NCI-H187 treated with DMSO at 0.1 percent for 48 hours (cell line): ENCODE data around the gene ZNF697.
"Not testable (repeated sequence)": the region's sequence is repeated elsewhere in the genome, so short reads cannot be mapped to it uniquely, and the experiment has no call there.

Source experiments
- DNase-seq: peaks from one replicate; lab custom pipeline; 2025; lab: John Stamatoyannopoulos, UW

Gene ZNF697

DNA sequence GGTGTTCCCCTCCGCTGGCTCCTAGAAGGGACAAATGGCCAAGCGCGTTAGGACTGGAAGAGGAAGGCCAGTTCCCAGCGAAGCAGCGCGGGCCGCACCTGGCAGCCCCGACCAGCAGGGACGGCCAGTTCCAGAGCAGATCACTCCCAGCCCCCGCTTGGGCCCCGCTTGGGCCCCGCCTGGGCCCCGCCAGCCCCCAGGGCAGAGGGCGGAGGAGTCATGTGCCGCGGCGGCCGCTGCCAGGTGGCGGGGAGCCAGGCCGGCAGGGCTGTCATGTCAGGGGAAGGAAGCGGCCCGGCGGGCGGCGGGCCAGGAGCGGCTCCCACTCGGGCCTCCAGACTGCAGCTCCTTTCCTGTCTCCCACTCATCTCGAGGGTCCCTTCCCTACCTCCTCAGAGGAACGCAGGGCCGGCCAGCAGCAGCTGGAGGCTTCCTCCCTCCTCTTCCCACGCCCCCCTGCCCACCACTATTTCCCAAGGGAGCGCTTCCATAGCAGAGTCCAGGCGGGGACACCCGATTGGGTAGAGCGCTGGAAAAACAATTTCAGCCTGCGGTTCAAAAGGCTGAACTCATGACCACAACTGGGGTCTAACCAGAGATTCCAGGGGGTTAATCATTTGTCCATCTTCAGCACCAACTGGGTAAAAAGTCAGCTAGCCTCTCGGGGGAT, 16.5 kb downstream of the ZNF697 start:
- DNase-seq: no peak

DNA sequence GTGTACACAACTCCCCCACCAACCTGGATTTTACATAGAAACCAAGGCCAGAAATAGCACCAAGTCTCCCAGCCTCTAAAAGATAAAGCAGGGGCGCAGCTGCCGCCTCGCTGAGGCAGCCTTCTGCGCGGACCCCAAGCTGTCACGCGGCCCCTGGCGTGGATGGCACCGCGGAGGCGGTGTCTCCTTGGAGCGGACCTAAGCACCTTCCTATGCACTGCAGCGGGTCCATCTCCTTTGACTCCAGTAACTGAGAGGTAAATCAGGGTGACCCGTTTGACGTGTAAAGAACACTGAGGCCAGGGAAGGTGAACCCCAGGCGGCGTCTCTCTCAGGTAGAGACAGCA, 17.0 kb downstream of the ZNF697 start:
- DNase-seq: no peak

DNA sequence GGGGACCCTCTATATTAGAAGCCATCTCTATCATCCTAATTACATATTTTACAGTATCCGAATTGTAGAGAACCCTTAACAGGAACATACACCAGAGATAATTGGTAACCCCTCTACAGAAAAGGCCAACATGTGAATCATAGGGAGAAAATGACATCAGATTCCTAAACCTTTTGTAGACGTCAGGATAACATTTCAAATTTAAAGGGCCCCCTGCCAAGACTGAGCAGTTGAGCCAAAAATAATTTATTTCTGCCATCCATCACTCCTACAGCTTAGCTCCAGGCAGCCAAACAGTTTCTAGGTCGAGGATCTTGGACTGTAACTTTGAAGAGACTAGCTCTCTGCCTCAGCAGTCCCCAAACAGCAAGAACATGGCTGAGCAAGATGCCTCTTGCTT, 21.2 kb downstream of the ZNF697 start:
- no peak for DNase-seq

DNA sequence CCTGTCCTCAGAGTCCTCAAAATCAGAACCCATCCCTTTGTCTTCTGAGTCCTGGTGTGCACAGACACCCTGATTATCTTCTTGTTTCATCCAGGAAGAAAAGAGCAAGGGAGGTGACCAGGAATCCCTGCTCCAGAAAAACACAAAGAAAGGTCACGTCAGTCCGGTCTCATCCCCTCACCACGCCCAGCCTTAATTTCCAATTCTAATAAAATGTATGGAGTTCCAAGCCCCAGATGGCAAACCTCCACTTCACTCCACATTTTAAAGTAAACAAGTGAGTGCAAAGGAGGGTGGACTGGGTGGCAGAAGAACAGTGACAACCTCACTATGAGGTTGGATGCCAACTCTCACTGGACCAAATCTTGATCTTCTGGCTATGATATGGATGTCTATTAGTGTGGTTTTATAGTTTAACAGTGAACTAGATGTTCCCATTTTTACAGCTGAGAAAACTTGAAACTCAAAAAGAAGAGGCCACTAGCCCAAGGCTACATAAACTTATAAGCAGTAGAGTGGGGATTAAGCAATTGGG, 22.0 kb downstream of the ZNF697 start:
- DNase-seq: no peak

DNA sequence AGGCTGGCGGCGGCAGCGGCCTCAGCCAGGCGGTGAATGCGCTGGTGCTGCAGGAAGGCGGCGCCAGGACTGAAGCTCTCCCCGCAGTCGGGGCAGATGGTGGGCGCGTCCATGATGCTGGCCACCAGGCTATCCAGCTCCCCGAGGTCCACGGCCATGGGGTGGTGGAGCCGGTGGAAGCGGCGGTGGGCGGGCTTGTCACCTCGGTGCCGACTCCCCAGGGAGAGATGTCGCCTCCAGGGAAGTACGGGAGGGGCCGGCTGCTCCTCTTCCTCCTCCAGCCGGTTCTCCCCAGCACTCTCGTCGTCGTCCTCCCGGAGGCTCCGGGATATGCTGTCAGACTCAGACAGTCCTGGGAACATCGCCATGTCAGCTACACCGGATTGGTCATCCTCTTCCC, 24.4 kb downstream of the ZNF697 start:
- no peak for DNase-seq

DNA sequence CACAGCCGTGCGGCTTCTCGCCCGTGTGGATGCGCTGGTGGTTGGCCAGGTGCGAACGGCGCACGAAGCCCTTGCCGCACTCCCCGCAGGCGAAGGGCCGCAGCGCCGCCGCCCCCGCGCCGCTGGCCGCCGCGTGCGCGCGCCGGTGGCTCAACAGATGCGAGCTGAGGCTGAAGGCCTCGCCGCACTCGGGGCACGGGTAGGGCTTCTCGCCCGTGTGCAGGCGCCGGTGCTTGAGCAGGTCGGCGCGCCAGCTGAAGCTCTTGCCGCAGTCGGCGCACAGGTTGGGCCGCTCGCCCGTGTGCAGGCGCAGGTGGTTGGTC, 24.9 kb downstream of the ZNF697 start:
- no peak for DNase-seq

DNA sequence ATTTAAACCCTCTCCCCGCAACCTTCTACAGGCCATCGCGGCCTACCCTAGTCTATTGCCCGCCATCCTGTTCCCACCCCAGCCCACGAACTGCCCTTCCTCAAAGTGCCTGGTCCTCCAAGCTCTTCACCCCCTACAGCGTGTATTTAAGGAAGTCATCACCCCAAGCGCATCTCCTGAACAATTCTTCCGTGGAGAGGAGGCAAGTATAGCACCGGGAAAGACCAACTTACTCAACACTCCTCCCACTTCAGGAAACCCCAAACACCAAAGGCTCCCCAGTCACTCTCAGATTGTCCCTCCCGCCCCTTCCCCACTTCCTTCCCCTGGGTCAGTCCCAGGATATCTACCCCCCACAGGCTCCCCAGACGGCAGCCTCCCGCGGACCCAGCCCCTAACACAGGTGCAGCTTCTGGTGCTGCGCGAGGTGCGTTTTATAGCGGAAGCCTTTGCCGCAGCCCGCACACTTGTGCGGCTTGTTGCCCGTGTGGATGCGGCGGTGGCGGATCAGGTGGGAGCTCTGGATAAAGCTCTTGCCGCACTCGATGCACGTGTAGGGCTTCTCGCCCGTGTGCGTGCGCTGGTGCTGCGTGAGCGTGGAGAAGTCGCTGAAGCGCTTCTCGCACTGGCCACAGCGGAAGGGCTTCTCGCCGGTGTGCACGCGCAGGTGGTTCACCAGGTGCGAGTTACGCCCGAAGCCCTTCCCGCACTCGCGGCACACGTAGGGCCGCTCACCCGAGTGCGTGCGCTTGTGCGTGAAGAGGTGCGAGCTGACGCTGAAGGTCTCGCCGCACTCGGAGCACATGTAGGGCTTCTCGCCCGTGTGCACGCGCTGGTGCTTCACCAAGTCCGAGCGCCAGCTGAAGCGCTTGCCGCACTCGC, 25.5 kb downstream of the ZNF697 start:
- no peak for DNase-seq

DNA sequence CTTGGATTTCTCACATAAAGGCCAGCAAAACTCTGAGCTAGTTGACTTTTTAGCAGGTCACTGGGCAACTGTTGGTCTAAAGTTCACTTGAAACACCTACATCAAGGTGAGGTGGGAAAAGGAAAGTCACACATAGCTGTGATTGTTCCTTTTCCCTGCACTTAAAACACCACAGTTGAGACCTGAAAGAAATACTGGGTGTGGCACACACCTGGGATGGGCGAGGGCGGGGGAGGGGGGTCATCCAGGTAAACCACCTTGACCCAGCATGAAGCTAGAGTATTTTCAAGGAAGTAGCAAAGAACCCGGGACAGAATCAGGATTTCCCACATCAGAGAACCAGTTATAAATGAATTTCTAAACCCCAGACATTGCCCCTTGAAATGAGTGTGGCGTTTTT, 26.4 kb downstream of the ZNF697 start:
- no peak for DNase-seq

DNA sequence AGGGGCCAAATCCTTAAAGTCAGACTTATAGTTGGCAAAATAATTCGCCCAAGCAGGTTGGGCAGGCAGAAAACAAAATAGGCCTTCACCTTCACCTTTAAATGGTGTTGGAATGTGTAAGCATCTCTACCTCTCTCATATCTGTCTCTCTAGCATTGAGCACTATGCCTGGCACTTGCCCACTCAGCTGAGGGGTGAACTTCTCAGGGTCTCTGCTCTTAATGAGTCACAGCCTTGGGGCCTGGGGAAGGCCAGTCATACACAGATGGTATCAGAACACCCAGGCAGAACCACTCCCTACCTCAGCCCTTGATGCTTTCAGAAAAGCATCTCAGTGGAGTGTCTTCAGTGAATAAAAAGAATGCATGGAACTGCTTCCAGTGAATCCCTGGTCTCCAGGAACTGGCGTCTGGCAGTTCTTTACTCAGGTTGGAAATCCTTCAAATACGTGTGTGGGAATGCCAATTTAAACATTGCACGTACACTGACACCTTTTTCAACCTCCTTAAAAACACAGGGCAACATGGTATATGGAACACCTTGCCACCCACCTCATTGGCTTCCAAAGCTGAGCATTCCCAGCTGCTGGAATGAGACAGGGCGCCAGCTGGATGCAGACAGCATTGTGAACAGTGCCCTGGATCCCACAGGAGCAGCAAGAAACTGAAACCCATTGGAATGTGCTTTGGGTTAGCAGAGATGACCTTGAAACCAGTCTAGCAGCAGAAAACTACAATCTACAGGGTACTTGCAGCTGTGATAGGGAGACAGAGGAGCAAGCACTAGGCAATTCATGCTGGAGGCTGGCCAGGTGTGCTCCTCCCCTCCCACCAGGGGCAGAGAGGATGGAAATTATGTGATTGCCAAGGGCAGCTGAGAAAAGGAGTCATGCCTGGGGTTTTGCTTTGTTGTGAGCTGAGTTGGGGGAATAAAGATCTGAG, 30.0 kb downstream of the ZNF697 start:
- no peak for DNase-seq

DNA sequence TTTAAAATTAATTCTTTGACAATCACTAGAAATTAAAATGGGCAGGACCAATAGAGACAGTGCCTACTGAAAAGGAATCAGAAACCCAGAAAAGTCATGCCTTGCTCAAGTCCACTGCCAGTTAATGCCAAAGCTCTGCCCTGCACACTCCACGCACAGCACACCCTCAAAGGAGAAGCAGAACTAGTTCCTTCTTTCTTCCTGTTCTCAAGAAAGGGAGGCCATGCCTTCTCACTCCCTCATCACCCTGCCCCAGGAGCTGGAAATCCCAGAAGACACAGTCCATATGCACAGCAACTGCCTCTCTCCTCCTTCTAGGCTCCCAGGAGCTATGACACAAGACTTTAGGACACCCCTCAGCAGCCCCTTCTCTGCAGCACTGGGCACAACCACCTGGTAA, 31.3 kb downstream of the ZNF697 start:
- DNase-seq: not testable (repeated sequence)

DNA sequence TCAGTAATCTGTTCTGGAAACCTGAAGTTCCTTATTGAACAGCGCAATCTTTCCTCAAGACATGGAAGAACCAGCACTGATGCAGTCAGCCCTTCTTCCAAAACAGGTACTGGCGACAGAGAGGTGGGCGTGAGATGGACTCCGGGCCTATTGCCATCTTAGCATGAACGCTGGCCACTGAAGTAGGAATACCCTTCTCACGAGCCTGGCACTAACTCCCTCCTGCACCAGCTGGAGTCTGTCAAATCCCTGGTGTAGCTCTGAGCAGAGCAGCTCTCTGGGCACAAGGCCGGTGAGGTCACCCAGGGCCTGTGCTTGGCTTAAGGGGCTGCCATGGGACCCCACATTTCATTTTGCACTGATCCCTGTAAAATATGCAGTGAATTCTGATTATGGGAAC, 33.0 kb downstream of the ZNF697 start:
- DNase-seq: not testable (repeated sequence)

DNA sequence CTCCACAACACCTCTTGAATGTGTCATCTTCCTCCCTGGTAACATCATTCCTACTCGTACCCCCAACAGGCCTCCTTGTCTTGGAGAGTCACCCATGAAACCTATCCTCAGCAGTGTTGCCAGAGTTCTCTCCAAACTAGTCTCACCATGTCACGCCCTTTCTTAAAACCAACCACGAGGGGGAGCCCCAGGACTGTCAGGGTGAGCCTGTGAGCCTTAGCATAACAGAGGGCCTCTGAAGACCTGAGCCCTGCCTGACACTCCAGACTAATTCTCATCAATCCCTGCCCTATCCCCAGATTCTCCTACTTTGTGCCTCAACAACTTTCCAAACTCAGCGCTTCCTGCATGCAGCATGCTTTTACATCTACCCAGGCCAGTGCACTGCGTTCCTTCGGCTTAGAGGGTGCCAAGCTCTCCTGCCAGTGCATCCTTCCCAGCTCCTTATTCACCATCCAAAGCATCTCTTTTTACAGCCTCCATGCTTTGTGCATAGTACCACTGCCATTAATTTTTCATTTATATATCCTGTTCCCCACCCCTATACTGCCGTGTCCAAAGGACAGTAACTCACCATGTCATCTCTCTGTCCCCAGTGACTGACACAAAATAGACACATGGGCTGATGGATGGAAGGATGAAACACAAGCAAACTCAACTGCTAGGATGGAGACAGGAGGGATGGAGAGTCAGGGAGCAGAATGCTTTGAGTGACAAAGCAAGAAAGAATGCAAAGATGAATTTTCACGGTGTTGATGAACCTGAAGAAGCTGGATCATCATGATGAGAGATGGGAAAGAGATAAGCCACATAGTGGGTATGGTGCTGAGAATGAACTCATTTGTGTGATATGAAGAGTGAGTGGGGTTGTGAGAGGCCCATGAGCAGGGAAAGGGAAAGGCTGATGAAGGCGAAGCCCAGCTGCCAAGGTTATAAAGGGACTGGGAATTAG, 34.0 kb downstream of the ZNF697 start:
- peak; percentile 32 for DNase-seq

DNA sequence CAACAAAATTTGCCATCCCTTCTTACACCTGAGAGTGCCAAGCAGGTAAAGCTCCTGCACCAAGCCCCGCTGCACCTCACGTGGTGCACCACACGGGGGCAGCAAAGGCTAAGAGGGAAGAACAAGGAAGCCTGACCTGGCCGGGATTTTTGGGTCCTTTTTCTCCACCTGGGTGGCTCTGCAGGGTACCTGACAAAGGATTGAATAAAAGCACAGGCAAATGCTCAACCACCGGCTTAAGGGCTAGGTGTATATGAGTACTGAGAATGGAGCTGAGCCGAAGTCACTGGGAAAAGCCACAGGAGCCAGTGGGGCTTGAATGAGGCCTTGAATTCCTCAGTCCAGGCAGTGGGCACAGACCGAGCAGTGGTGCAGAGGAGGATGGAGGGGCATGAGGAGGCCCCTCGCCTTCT, 36.4 kb downstream of the ZNF697 start:
- no peak for DNase-seq

DNA sequence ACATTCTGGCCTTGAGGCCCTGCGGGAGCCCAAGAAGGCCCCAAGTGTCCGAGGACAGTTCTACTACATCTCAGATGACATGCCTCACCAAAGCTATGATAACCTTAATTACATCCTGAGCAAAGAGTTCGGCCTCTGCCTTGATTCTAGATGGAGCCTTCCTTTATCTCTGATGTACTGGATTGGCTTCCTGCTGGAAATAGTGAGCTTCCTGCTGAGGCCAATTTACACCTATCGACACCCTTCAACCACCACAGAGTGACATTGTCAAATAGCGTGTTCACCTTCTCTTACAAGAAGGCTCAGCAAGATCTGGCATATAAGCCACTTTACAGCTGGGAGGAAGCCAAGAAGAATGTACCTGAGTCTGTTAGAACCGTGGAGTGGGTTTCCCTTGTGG, 39.2 kb downstream of the ZNF697 start:
- not testable (repeated sequence) for DNase-seq

DNA sequence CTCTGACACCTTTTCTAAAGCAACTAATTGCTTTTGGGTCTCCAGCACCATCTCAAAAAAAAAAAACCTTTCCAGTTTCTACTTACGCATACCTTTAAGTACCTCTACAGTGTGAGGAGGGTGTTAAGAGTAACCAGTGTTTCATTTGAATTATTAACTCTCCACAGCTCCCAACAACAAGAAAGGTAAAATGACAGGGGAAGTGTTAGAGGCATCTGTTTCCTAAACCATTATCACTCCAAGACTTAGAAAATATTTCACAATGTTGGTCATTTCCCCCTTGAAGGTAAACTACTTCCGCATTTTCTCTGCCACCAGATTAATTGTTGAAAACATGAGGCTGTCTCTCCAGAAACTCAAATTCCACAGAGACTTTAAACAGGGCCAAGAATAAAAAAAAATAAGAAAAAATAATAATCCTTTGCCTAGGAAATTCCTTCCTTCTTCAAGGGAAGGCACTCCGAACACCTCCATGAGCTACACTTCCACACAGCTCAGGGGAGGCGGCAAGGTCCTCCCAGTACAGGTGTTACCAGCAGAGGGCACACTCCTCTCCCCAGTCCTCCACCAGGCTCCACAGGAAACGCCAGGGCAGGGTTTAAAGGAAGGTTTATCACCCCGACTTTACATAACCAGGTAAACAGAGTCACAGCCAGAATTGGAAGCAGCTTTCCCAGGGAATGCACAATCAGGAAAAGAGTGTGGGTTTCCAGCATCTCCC, 40.8 kb downstream of the ZNF697 start:
- DNase-seq: not testable (repeated sequence)

DNA sequence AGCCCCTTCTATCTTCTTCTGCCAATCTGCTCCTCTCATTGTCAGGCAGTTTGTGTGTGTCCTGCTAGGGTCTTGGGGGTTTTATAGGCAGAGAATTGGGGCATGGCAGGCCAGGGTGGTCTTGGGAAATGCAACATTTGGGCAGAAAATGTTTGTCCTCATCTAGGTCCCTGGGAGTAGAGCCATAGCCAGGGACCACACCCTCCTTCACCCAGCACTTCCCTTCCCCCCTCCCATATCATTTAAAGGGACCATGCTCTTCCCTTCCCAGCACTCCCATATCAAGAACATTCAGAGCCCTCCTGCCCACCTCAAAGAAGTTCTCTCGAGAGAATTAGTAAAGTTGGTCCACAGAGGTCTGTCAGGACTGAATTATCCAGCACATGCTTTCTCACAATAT, 41.7 kb downstream of the ZNF697 start:
- DNase-seq: no peak

DNA sequence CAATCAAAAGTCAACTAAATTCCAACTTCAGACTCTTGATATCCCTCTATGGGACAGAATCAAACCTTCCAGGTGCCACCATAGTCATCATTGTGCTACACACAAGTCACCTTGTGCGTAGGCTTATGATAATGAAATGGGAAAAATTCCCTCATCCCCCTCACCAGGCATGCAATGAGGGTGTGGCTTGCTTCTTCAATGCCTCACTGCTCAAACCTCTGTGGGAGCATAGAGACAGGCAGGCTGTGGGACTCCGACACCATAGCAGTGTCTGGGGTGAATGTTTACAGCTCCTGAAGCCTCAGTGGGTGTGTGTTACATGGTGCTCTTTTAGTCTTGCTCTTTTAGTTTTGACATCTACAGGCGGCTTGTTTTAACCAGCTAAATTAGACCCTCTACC, 42.4 kb downstream of the ZNF697 start:
- DNase-seq: no peak

DNA sequence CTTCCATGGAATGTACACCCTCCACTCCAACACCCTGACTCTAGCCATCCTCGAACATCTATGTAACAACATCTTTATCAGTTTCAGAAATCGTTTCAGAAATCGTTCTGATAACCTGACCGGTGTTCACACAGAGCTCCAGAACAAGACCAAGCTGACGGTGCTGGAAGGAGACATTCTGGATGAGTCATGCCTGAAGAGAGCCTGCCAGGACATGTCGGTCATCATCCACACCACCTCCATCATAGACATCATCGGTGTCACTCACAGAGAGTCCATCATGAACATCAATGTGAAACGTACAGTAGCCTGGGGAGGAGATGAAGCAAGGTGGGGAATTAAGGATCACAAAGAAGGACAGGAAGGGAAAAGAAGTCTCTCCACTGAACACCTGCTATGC, 43.0 kb downstream of the ZNF697 start:
- DNase-seq: not testable (repeated sequence)

DNA sequence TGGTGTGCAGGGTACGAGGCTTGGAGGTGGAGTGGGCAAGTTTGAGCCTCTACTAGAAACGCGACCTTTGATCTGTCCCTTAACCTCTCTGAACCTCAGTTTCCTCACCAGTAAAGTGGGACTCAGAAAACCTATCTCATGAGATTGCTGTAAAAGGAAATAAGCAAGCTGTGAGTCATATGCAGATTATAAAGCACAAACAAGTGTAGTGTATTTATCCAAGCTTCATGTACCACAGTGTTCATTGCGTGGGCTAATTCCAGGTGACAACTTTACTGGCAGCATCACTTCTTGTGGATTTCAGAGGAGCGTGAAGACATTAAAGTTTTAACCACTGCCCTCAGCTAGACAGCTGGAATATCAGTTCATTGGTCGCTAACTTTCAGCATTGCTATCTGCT, 44.4 kb downstream of the ZNF697 start:
- DNase-seq: no peak

DNA sequence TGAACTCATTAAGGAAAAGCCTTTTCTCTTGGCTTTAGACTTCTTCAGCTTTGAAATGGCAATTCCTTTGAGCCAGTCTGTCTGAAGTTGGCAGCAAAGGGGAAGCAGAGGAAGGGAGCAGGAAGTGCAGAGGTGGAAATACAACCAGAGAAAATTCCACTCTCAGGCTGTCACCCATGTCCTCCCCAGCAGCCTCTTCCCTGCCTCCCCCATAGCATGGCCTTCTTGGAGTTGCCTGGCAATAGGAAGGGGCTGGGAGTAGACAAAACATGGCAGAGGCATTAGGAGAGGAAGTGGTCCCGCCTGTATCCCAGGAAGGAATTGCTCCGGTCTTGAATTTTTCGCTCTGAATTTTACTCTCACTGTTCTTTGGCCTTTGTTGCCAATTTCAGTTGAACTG, 44.8 kb downstream of the ZNF697 start:
- not testable (repeated sequence) for DNase-seq

DNA sequence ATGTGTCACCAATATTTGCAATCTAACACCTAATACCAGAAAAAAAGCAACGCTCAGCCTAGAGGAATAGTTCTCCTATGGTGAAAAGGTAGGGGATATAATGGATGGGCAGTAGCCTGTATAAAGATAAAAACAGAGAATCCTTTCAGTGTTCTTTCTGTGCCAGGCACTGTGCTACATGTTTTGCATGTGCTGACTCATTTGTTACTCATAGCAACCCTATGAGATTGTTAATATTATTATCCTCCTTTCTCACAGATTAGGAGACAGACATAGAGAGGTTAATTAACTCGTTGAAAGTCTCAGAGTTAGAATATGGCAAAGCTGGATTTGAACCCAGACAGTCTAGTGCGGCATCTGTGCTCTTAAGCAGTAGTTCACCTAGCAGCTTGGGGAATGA, 45.3 kb downstream of the ZNF697 start:
- DNase-seq: not testable (repeated sequence)
